Choroid plexus epithelial cell (primary cell): ENCODE results near the gene KIF16B.

Experiments used
- DNase-seq: peaks from one replicate; pipeline ENCODE4 v3.0.0-alpha.2; 2010; ENCODE audit warnings: low read depth
- H3K4me3 ChIP-seq: 2 replicates; pipeline ENCODE4 v1.5.1; 2011; ENCODE audit warnings: low read depth, mild to moderate bottlenecking, control low read depth, low read length, moderate library complexity
- TF ChIP-seq, protein P1 (sequence below): conservative IDR thresholded peaks from 2 replicates; pipeline ENCODE4 v1.5.1; 2011; ENCODE audit warnings: low read depth, mild to moderate bottlenecking, control low read depth, inconsistent platforms, low read length, moderate library complexity

Gene KIF16B

GRCh38 chr20:16432466-16433292, 140.6 kb downstream of the KIF16B start:
- TF ChIP-seq, protein P1, sequence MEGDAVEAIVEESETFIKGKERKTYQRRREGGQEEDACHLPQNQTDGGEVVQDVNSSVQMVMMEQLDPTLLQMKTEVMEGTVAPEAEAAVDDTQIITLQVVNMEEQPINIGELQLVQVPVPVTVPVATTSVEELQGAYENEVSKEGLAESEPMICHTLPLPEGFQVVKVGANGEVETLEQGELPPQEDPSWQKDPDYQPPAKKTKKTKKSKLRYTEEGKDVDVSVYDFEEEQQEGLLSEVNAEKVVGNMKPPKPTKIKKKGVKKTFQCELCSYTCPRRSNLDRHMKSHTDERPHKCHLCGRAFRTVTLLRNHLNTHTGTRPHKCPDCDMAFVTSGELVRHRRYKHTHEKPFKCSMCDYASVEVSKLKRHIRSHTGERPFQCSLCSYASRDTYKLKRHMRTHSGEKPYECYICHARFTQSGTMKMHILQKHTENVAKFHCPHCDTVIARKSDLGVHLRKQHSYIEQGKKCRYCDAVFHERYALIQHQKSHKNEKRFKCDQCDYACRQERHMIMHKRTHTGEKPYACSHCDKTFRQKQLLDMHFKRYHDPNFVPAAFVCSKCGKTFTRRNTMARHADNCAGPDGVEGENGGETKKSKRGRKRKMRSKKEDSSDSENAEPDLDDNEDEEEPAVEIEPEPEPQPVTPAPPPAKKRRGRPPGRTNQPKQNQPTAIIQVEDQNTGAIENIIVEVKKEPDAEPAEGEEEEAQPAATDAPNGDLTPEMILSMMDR: no peak
- no peak for DNase-seq

GRCh38 chr20:16428112-16428511, 145.1 kb downstream of the KIF16B start:
- TF ChIP-seq, protein P1: no peak
- DNase-seq: no peak
- no peak overlapping the region for H3K4me3 ChIP-seq

More at GRCh38 chr20:16432466-16433292, 140.6 kb downstream of the KIF16B start:
- no peak overlapping the region for H3K4me3 ChIP-seq

- no peak overlapping the region for H3K4me3 ChIP-seq
- TF ChIP-seq, protein P1: no peak
- DNase-seq: no peak
These were observed 145.7 kb downstream of the KIF16B start for GRCh38 chr20:16427571-16427970.

DNA sequence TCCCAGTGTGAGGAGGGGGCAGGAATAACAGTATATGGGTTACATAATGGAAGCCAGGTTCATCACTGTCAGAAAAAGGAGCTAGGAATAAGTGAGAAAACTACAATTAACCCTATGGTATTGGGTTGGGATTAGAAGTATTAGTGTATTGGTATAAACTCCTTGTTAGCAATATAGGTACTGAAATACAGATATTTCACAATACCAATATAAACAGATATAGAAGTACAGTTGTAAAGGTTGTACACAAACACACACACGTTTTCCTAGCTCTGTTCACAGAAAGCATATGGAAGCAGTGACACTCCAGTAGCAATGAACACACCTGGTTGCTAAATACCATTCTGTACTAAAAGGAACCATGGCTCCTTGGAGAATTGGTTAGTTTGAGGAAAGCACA, 148.5 kb downstream of the KIF16B start:
- DNase-seq: no peak
- no peak overlapping the region for H3K4me3 ChIP-seq
- TF ChIP-seq, protein P1: no peak

- no peak overlapping the region for H3K4me3 ChIP-seq
- TF ChIP-seq, protein P1: no peak
- peak; percentile 60 for DNase-seq
These were observed 149.7 kb downstream of the KIF16B start for GRCh38 chr20:16423311-16424212.

- H3K4me3 ChIP-seq: no peak overlapping the region
- DNase-seq: no peak
- TF ChIP-seq, protein P1: no peak
These were observed 154.0 kb downstream of the KIF16B start for GRCh38 chr20:16419138-16419715.
